ENCODE data around the gene EIF2B5.
"Not testable (repeated sequence)": the region's sequence is repeated elsewhere in the genome, so short reads cannot be mapped to it uniquely, and the experiment has no call there.

The EIF2B5 gene

DNA sequence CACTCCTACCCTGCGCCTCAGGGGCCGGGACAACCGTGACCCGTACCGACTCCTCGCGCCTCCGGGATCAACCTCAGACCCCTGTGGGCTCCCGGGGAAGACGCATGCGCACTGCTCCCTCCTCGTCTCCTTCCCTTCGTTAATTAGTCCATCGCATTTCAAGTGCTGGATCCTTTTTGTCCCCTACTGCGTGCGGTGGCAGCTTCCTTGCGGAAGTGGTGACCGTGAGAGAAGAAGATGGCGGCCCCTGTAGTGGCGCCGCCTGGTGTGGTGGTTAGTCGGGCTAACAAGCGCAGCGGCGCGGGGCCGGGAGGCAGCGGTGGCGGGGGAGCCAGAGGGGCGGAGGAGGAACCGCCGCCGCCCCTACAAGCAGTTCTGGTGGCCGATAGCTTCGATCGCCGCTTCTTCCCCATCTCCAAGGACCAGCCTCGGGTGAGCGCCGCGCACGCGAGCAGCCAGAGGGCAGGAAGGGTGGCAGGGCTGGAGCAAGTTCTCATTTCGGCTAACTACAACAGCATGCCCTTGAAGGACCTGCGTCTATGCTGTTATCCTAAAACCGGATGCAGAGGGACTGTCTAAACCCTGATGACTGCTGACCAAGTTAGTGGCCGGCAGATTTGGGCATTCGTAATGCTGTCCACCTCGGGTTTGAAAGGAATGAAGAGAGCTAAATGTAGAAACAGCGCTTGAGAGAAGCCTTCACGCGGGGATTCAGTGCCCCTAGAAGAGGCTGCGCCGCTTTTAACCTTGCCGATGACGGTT, at the start of gene EIF2B5:
EIF2B5 (plus strand) TSS at position 210 of the 762 bp plus-strand sequence; CDS start at position 238, 28 bp downstream.
- peak; percentile 76 for DNase-seq (ENCODE audit: low read depth)

DNA sequence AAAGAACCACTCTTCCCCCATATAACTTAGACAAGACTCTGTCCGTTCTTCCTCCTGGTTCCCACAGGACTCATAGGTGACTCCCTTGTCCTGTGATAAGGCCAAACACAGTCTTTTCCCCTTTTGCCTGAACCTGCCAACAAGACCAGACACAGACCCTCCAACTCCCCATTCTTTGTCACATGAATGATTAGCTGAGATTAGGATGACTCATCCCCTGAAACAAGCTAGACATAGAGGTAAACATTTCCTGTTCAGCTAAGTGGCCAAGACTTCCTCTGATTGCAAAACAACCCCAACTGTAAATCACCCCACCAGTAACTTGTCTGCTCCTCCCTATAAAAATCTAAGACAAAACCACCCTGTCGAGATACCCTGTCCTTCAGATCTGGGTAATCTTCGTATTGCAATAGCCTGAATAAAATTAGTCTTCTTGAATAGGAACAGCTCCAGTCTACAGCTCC, 49.7 kb upstream of the EIF2B5 start:
- DNase-seq (ENCODE audit: low read depth) = peak; percentile 3

DNA sequence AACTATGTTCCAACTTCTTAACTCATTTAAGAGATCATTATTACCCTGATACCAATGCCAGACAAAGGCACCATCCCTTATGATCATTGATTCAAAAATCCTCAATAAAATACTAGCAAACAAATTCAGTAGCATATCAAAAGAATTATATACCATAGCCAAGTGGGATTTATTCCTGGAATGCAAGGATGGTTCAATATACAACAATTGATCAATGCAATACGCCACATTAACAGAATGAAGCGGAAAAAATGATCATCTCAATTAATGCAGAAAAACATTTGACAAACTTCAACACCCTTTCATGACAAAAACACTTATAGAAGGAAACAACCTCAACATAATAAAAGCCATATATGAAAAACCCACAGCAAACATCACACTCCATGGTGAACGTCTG, 43.0 kb upstream of the EIF2B5 start:
- no peak for DNase-seq (ENCODE audit: low read depth)

DNA sequence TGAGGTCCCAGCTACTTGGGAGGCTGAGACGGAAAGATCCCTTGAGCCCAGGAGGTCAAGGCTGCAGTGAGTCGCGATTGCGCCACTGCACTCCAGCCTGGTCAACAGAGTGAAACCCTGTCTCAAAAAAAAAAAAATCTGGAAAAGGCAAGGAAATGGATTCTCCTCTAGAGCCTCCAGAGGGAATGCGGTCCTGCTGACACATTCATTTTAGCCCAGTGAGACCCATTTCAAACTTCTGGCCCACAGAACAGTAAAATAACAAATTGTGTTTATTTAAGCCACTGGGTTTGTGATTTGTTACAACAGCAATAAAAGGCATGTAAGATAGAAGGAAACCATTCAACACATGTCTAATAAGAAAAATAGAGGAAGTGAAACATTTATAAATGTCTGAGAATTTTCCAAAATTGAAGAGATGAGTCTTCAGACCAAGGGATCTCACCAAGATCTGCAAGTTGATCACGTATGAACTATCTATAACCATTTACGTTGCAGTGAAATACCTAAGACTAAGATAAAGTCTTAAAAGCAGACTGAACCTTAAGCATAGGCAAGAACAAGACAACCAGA, 38.3 kb upstream of the EIF2B5 start, which contains the start of gene HTR3E:
HTR3E (plus strand) TSS at position 254 of the 573 bp plus-strand sequence. CDS start 466 bp downstream, outside the sequence.
- DNase-seq (ENCODE audit: low read depth) = no peak

DNA sequence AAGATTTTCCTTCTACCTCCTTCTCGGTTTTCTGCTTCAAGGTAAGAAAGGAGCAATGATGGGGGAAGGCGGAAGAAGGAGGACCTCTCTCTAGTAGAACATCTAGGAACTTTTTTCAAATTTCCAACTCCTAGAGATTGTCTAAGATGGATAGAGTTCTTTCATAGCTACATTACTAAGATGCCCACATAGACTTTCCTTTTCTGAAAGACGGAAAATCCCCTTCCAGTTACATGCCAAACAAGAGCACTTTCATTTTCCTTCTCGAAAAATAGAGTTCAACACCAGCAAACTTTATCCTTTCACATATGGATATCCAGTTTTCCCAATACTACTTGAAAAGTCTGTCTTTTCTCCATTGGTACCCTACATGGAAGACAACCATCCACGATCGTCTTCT, 37.6 kb upstream of the EIF2B5 start:
- no peak for DNase-seq (ENCODE audit: low read depth)

DNA sequence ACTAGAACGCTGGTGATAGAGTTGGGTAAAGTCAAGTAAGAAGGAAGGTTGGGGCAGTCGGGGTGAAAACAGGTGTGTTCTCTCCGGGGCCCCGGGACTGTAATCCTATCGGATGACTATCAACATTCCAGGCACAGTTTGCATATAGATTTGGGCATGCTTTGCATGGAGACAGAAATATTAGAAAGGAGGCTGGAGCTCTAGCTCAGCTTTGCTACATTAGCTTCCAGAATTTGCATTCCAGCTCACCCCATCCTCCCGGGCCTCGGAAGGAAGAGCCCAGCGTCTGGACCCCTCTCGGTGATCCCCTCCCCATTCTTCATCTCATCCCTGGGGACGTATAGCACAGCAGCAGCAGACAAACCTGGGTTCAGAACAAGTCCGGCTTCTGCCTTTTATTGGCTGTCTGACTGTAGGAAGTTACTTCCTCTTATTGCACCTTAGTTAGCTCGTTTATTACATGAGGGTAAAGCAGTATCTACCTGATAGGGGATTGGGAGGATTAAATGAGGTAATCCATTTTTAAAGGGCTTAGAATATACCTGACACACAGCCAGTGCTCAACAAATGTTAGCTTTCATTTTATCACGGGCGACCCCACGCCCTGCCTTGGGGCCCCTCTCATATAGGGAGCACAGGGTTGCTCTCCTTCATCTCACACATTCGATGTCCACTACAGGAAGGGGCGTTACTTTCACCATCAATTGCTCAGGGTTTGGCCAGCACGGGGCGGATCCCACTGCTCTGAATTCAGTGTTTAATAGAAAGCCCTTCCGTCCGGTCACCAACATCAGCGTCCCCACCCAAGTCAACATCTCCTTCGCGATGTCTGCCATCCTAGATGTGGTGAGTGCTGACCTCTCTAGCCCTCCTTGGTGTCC, 35.1 kb upstream of the EIF2B5 start:
- no peak for DNase-seq (ENCODE audit: low read depth)

DNA sequence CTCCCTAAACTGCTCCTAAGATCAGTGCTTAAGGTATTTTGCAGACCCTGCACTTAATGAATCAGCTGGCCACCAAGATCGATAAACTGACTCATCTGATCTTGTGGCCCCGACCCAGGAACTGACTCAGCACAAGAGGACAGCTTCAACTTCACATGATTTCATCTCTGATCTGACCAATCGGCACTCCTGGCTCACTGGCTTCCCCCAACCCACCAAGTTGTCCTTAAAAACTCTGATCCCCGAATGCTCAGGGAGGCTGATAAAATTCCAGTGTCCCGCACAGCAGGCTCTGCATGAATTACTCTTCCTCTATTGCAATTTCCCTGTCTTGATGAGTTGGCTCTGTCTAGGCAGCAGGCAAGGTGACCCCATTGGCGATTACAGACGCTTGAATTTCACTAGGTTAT, 24.8 kb upstream of the EIF2B5 start:
- DNase-seq (ENCODE audit: low read depth) = peak; percentile 42

DNA sequence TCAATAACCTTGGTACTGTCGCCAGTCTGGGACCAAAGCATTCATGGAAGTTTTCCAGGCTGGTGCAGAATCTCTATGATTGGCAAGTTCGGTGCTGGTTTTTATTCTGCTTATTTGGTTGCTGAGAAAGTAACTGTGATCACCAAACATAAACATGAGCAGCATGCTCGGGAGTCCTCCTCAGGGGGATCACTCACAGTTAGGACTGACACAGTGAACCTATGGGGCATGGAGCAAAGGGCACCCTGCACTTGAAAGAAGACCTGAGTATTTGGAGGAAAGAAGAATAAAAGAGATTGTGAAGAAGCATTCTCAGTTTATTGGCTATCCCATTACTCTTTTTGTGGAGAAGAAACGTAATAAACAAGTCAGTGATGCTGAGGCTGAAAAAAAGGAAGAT, 19.1 kb upstream of the EIF2B5 start:
- no peak for DNase-seq (ENCODE audit: low read depth)

DNA sequence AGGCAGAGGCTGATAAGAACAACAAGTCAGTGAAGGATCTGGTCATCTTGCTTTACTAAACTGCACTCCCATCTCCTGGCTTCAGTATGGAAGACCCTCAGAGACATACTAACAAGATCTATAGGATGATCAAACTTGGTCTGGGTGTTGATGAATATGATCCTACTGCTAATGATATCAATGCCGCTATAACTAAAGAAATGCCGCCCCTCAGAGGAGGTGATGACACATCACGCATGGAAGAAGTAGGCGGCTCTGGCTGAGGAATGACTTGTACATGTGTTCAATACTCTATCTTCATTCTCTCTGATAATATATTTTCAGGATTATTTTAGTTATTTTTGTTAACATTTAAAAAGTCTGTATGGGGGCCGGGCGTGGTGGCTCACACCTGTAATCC, 17.5 kb upstream of the EIF2B5 start:
- DNase-seq (ENCODE audit: low read depth) = no peak

DNA sequence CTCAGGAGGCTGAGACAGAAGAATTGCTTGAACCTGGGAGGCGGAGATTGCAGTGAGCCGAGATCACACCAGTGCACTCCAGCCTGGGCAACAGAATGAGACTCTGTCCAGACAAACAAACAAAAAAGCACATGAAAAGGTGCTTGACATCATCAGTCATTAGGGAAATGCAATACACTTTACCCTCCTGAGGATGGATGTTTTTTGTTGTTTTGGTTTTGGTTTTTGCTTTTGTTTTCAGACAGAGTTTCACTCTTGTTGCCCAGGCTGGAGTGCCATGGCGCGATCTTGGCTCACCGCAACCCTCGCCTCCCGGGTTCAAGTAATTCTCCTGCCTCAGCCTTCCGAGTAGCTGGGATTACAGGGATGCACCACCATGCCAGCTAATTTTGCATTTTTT, 14.1 kb upstream of the EIF2B5 start:
- DNase-seq (ENCODE audit: low read depth) = not testable (repeated sequence)

DNA sequence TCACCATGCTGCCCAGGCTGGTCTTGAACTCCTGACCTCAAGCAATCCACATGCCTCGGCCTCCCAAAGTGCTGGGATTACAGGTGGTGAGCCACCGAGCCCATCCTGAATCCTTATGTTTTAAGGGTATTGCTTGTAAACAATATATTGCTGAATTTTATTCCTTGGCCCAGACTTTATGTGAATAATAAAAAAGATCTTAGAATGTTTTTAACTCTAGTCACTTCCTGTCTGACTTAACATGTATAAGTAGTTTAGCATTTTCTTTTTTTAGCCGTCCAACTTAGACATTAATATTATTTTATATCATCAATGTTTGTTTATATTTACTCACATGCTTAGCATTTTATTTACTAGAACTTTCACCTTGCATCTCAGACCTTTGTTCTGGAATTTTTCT, 9.2 kb upstream of the EIF2B5 start:
- DNase-seq (ENCODE audit: low read depth) = no peak

DNA sequence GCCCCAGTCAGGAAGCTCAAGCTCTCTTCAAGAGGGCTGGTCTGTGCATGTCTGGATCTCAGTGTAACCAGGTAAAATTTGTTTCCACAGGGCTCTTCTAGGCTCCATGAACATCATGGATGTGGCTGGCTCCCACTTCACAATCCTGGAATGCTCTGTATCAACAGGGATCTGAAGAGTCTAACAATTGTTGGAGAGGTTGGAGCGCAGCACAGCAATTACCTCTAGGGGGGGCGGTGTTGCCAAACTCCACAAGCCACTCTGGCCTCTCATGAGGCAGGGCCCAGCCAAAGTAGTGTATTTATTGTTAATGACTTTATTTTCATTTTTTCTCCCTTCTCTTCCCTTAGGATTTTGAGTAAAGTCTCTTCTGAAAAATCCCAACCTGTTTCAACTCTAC, 6.1 kb upstream of the EIF2B5 start:
- no peak for DNase-seq (ENCODE audit: low read depth)

DNA sequence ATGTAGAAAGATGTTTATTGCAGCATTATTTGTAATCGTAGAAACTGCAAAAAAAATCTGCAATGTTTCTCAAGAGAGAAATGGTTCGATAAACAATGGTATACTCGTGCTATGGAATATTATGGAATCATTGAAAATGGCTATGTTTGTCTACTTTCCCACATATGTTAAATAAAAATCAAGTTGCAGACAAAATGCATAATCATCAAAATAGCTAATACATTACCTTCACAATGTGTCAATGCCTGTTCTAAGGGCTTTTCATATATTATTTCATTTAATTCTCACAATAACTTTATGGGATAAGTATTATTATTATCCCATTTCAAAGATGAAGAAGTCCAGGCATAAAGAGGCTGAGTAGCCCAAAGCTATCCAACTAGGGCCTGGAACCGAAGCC, 2.2 kb upstream of the EIF2B5 start:
- DNase-seq (ENCODE audit: low read depth) = no peak

DNA sequence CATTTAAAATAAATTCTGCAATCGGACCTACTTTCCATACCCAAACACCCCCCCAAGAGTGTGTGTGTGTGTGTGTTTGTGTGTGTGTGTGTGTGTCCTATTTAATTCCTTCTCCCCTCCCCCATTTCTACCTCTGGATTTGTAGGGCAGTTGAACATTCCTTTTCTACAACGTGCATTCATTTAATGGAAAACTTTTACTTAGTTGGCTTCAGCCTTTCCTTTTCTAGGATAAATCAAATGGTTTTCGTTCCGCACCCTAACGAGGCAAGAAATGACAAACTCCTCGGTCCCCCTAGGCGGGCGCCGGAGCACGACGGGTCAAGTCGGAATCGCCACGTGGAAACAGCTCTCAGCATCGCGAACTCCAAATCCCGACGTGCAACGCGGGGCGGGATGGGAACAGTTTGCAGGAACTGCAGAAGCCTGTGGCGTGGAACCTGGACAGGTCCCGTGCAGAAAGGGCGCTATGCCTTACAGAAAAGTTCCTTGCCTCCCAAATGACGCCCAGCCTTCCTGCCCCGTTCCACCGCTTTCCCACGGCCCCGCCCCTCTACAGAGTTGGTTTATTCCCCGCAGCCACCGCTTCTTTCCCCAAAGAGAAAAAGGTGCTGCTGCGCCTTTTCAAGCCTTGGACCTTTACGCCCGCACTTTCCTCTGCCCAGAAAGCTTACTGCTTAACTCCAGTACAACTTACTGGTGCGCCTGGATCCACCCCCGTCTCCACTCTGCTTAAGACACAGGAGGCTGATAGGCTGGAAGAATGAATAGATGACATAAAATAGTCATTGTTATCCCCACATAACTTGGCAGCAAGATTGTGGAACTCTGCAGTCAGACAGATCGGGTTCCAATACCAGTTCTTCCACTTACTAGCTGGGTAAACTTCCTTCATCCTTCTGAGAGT, 1.1 kb upstream of the EIF2B5 start:
- peak; percentile 60 for DNase-seq (ENCODE audit: low read depth)

DNA sequence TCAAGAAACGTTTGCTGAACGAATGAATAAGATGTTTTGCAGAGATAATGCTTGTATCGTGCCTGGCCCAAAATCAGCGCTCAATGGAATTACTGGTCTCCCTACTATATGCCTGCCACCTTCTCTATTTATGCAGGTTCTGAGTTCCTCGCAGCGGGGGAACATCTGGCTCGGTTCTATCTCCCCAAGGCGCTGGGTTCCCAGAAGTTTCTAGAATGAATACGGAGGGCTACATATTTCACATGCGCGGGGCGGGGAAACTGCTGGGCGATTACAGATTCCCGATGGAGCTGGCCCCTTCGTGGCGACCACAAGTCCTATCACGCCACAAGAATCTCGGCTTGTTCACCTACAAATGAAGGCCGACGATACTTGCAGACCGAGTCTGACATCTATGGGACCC, 411 bp upstream of the EIF2B5 start:
- DNase-seq (ENCODE audit: low read depth) = no peak

DNA sequence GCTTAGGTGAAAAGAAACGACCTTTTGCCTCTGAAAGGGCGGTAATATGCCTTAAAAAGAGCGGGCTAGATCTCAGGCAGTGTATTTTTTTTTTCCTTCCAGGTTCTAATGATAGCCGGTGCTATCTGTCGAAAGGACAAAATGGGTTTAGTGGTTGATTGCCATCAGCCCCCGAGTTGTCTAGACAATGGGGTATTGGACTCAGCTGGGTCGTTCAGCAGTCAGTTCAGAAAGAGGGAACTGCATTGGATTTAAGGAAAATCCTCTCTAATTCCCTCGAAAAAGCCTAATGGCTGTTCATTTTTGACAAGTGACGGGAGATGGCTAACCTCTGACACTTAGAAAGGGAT, 728 bp downstream of the EIF2B5 start:
- no peak for DNase-seq (ENCODE audit: low read depth)

DNA sequence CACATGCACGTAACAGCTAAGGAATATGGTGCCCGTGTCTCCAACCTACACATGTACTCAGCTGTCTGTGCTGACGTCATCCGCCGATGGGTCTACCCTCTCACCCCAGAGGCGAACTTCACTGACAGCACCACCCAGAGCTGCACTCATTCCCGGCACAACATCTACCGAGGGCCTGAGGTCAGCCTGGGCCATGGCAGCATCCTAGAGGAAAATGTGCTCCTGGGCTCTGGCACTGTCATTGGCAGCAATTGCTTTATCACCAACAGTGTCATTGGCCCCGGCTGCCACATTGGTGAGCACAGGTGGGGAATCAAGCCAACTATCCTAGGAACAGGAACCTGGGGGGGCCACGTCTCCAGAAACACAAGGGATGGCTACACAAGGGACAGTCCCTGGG, 5.3 kb downstream of the EIF2B5 start:
- DNase-seq (ENCODE audit: low read depth) = no peak

DNA sequence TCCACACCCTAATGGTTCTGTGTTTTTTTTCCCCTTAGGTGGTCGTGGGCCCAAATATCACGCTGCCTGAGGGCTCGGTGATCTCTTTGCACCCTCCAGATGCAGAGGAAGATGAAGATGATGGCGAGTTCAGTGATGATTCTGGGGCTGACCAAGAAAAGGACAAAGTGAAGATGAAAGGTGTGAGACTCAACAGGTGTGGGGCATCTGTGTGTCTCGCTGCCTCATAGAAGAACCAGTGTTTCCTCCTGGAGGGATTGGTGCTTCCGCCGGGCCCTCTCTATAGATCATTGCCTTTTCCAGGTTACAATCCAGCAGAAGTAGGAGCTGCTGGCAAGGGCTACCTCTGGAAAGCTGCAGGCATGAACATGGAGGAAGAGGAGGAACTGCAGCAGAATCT, 7.0 kb downstream of the EIF2B5 start:
- no peak for DNase-seq (ENCODE audit: low read depth)

DNA sequence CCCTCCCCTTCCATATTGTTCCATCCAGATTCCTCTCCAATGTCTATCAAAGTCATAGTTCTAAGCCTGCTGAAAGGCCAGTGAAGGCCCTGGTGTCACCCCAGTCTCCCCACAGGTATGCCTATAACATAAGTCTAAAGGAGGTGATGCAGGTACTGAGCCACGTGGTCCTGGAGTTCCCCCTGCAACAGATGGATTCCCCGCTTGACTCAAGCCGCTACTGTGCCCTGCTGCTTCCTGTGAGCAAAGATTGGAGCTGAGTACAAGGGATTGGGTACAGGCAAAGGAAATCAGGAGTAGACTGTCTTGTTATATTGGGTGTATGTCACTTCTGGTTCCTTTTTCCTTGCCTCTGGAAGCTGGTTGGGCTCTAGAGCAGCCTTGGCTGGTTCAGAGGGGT, 8.2 kb downstream of the EIF2B5 start:
- DNase-seq (ENCODE audit: low read depth) = no peak

DNA sequence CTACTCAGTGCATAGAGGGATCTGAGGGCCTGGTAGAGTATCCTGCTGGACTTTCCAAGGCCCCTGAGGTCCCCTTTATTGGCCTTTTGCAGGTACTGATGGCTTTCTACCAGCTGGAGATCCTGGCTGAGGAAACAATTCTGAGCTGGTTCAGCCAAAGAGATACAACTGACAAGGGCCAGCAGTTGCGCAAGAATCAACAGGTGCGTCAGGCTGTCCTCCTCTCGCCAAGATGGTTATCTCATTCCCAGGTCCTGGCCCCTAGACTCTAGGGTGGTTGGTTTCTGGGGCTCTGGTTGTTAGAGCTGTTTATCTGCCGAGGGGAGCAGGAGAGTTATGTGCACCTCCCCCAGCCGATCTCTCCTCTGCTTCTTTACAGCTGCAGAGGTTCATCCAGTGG, 9.3 kb downstream of the EIF2B5 start:
- no peak for DNase-seq (ENCODE audit: low read depth)

DNA sequence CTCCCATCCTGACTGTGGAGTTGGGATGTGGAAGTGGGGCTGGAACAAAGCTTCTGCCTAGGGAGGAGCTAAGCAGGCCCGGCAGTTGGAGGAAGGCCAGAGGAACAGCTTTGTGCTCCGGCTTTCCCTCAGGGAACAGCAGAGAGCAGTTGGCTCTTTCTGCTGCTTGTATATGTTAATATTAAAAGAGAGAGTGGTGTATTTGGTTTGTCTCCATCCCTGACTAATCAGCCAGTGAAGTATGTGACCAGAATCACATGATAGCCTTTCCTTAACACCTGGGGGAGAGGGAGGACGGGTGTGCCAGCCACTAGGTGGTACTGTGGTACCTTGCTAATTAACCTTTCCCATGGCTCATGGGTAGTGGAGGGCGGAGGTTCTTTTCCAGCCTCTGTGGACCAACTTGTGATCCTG, 10.0 kb downstream of the EIF2B5 start:
- DNase-seq (ENCODE audit: low read depth) = no peak

DNA sequence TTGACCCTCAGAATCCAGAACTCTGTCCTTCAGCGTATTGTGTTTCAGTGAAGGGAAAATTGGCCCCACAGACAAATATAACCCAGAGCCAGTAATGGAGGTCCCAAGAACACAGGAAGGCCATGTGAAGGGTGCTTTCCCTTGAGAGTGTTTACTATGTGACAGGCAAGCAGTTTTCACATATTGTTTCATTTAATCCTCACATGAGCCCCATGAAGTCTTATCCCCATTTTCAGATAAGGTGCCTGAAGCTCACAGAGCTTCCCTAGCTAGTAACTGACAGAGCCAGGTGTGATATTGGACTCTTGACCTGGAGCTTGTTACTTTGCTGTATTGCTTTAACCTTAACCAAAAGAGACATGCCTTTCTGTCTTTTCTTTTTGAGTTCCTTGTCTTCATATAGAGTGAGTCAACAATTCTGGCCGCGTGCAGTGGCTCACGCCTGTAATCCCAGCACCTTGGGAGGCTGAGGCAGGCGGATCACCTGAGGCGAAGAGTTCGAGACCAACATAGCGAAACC, 10.7 kb downstream of the EIF2B5 start:
- no peak for DNase-seq (ENCODE audit: low read depth)

Measured in HS-5 (cell line).